ENCODE measurements around the gene RNF144B. TPM values are rescaled to one million over a fixed set of nuclear protein-coding genes. Genes with fewer than 3 reads are reported as not detected.

RNF144B gene
- total RNA-seq, 3 donors from 2014 or later, result 24.3 to 37.0 (median 24.8) TPM

DNA sequence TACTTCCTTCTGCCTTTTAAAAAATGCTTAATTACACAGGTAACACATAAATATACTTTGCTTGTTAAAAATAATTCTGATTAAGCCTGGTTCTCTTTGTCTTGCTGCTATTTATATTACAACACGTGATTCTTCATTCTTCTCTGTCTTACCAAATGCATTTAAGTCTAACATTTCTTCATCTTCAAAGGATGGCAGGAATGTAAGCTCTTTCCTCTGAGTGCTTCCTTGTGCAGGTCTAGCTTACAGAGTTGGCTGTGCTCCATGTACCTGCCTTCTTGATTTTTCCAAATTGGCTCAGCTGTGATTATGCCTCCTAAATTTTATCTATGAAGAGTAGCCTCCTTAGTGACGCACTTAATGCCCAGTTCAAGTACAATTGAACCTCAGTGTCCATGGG, 44.4 kb downstream of the RNF144B start:
- Histone ChIP-seq H3K4me1 (no peaks in the 10 kb centered on the region), H3K27ac (no peak overlapping the region), H3K9me3 (no peaks in the 10 kb centered on the region), H3K36me3 (no peaks in the 10 kb centered on the region), H3K27me3 (no peaks in the 10 kb centered on the region), H3K4me3 (no peak overlapping the region)
- no peak for DNase-seq (ENCODE audit: low spot score in 2 of 2)
- intact Hi-C loops (cut with DNase I; ENCODE audit: low total_unique reads), result no loop called here
- TF ChIP-seq POLR2AphosphoS5 (IDR thresholded peaks at IDR 0.05) (no peak), POLR2A (IDR thresholded peaks at IDR 0.05) (no peak)
- TF ChIP-seq, protein P1, sequence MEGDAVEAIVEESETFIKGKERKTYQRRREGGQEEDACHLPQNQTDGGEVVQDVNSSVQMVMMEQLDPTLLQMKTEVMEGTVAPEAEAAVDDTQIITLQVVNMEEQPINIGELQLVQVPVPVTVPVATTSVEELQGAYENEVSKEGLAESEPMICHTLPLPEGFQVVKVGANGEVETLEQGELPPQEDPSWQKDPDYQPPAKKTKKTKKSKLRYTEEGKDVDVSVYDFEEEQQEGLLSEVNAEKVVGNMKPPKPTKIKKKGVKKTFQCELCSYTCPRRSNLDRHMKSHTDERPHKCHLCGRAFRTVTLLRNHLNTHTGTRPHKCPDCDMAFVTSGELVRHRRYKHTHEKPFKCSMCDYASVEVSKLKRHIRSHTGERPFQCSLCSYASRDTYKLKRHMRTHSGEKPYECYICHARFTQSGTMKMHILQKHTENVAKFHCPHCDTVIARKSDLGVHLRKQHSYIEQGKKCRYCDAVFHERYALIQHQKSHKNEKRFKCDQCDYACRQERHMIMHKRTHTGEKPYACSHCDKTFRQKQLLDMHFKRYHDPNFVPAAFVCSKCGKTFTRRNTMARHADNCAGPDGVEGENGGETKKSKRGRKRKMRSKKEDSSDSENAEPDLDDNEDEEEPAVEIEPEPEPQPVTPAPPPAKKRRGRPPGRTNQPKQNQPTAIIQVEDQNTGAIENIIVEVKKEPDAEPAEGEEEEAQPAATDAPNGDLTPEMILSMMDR (IDR thresholded peaks at IDR 0.05), result no peak

DNA sequence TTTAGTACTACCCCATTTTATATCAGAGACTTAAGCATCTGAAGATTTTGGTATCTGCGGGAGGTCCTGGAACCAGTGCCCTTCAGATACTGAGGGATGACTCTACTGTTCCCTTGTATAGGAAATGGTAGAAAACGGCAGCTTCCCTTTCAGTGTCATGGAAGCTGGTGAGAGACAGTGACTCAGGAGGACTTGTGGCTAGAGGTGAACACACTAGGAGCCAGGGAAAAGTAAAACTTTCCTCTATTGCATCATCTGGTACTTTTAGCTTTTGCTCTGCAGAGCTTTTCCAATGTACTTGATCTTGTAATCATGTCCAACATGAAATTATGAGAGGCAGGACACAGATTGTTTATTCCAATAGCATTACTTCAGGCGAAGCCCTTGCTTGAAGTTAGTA, 45.0 kb downstream of the RNF144B start:
- H3K36me3 ChIP-seq, result no peaks in the 10 kb centered on the region
- H3K4me3 ChIP-seq, result no peak overlapping the region
- H3K4me1 ChIP-seq, result no peaks in the 10 kb centered on the region
- DNase-seq (ENCODE audit: low spot score in 2 of 2), result no peak
- intact Hi-C loops (cut with DNase I; ENCODE audit: low total_unique reads), result no loop called here
- H3K27me3 ChIP-seq, result no peaks in the 10 kb centered on the region
- TF ChIP-seq, protein P1 (IDR thresholded peaks at IDR 0.05), result no peak
- TF ChIP-seq POLR2AphosphoS5 (IDR thresholded peaks at IDR 0.05), result no peak
- no peak for TF ChIP-seq POLR2A (IDR thresholded peaks at IDR 0.05)
- H3K9me3 ChIP-seq, result no peaks in the 10 kb centered on the region
- H3K27ac ChIP-seq, result peak overlapping the region in 1 of 2 donors; percentile 14

DNA sequence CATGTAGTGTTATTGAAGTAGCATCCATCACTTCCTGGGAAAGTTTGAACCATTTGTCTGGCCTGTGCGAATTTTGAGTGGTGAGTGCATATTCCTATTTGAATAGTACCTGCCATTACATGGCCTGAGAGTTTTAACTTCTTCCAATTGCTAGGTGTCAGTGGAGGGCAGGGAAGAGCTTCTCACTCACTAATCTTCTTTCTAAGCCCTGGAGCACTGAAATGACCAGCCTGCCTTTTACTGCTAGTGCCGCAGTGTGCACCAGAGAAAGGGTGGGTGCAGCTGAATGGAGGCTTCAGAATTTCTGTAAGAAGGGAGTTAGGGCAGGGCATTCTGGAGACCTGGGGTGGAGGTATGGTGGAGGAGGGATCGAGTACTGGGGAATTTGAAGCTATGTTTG, 45.5 kb downstream of the RNF144B start:
- Histone ChIP-seq H3K27me3 (no peaks in the 10 kb centered on the region), H3K4me3 (no peak overlapping the region), H3K9me3 (no peaks in the 10 kb centered on the region), H3K36me3 (no peaks in the 10 kb centered on the region), H3K27ac (peak overlapping the region in 1 of 2 donors; percentile 14), H3K4me1 (no peaks in the 10 kb centered on the region)
- DNase-seq (ENCODE audit: low spot score in 2 of 2), result no peak
- TF ChIP-seq POLR2A (IDR thresholded peaks at IDR 0.05) (no peak), POLR2AphosphoS5 (IDR thresholded peaks at IDR 0.05) (no peak)
- TF ChIP-seq, protein P1 (IDR thresholded peaks at IDR 0.05), result no peak
- intact Hi-C loops (cut with DNase I; ENCODE audit: low total_unique reads), result no loop called here

DNA sequence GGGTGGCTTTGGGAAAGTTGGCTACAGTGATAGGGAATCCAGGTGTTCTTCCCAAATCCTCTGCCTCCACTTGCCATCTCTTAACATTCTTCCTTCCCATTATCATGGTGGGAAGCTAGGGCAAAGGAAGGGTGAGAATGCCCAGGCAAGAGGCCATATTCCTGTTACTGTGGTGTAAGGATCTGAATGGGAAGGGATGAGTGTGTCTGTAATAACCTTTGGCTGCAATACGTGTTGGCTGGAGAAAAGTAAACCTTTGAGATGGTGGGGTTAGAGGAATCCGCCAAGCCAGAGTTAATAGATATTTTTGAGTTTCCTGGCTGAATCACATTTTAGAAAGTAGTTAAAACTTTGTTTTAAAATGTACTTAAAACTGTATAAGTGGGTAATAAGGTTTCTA, 45.9 kb downstream of the RNF144B start:
- no peak overlapping the region for H3K27ac ChIP-seq
- H3K4me1 ChIP-seq, result no peaks in the 10 kb centered on the region
- TF ChIP-seq POLR2A (IDR thresholded peaks at IDR 0.05) (no peak), POLR2AphosphoS5 (IDR thresholded peaks at IDR 0.05) (no peak)
- TF ChIP-seq, protein P1 (IDR thresholded peaks at IDR 0.05), result no peak

DNA sequence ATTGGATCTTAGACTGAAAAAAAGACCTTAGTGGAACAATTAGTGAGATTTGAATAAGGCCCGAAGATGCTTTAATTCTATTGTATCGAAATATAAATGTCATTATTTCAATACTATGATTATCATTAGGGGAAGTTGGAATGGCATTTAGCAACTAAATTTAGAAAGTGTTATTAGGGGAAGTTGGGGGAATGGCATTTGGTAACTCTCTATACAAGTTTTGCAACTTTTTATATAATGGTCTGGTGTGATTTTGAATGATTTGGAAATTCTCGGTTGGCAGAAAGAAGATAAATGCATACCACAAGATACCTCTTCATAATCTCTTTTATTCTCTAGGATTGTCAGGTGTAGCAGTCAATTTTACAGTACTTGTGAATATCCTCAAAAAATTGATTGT, 49.2 kb downstream of the RNF144B start:
- intact Hi-C loops (cut with DNase I; ENCODE audit: low total_unique reads), result no loop called here
- H3K36me3 ChIP-seq, result no peaks in the 10 kb centered on the region
- H3K27me3 ChIP-seq, result no peaks in the 10 kb centered on the region
- no peaks in the 10 kb centered on the region for H3K9me3 ChIP-seq
- no peak for DNase-seq (ENCODE audit: low spot score in 2 of 2)
- TF ChIP-seq, protein P1 (IDR thresholded peaks at IDR 0.05), result no peak
- no peak for TF ChIP-seq POLR2A (IDR thresholded peaks at IDR 0.05)
- no peak for TF ChIP-seq POLR2AphosphoS5 (IDR thresholded peaks at IDR 0.05)
- H3K4me1 ChIP-seq, result no peaks in the 10 kb centered on the region
- no peak overlapping the region for H3K4me3 ChIP-seq
- no peak overlapping the region for H3K27ac ChIP-seq

More for the DNA sequence above, 45.9 kb downstream of the RNF144B start:
- Histone ChIP-seq H3K36me3 (no peaks in the 10 kb centered on the region), H3K9me3 (no peaks in the 10 kb centered on the region), H3K4me3 (no peak overlapping the region), H3K27me3 (no peaks in the 10 kb centered on the region)
- intact Hi-C loops (cut with DNase I; ENCODE audit: low total_unique reads), result no loop called here
- DNase-seq (ENCODE audit: low spot score in 2 of 2), result no peak
